OCI-LY7 (cell line): ENCODE data around the gene SLC10A3. TPM values are rescaled to one million over a fixed set of nuclear protein-coding genes. Genes with fewer than 3 reads are reported as not detected.

Experiments
- BruUV-seq: library from RNA; stranded (reverse); fragments of 400-500 nt; replicated peaks from 2 replicates; lab custom pipeline; 2021; lab: Mats Ljungman, UMichigan
- CTCF ChIA-PET: fragments of 300-600 bp; sonication (Branson Sonifier 250); formaldehyde crosslinking; loops from one replicate; lab custom pipeline; 2022; ENCODE audit warnings: antibody characterized with exemption; ENCODE audit not compliant: unreplicated experiment; lab: Charles Lee
- POLR2A ChIA-PET: fragments of 300-600 bp; sonication (Branson Sonifier 250); formaldehyde crosslinking; loops from one replicate; lab custom pipeline; 2022; ENCODE audit warnings: antibody characterized with exemption; lab: Charles Lee
- DNase-seq: peaks from one replicate; pipeline ENCODE4 v3.0.0-alpha.2; 2015; ENCODE audit warnings: low spot score
- H2AFZ ChIP-seq: fragments of 200-600 bp; sonication (generic), shearing (Covaris generic); 2 replicates; pipeline ENCODE4 v1.6.1; 2014; ENCODE audit warnings: mild to moderate bottlenecking, antibody characterized with exemption, low read length, moderate library complexity
- H3K27ac ChIP-seq: fragments of 200-600 bp; sonication (generic); 2 replicates; pipeline ENCODE4 v1.5.1; 2014; ENCODE audit warnings: mixed run types, low read depth, mild to moderate bottlenecking, moderate library complexity, low read length, inconsistent platforms; ENCODE audit not compliant: poor library complexity, severe bottlenecking
- H3K36me3 ChIP-seq: fragments of 200-600 bp; sonication (generic); 2 replicates; pipeline ENCODE4 v1.6.1; 2014; ENCODE audit warnings: mild to moderate bottlenecking, antibody characterized with exemption, low read length, moderate library complexity, mixed read lengths; ENCODE audit not compliant: insufficient read depth
- H3K4me1 ChIP-seq: fragments of 200-600 bp; sonication (generic); 2 replicates; pipeline ENCODE4 v1.5.1; 2014; ENCODE audit warnings: mild to moderate bottlenecking, low read length; ENCODE audit not compliant: insufficient read depth, poor library complexity, severe bottlenecking
- H3K4me2 ChIP-seq: fragments of 200-600 bp; sonication (generic); 2 replicates; pipeline ENCODE4 v1.6.1; 2014; ENCODE audit warnings: mild to moderate bottlenecking, low read length
- H3K4me3 ChIP-seq: fragments of 200-600 bp; sonication (generic); 2 replicates; pipeline ENCODE4 v1.5.1; 2014; ENCODE audit warnings: mild to moderate bottlenecking, low read depth, low read length; ENCODE audit not compliant: poor library complexity, severe bottlenecking
- H3K79me2 ChIP-seq: fragments of 200-600 bp; sonication (generic); 2 replicates; pipeline ENCODE4 v1.6.1; 2016; ENCODE audit warnings: low read depth, mild to moderate bottlenecking, low read length, moderate library complexity, mixed read lengths; ENCODE audit not compliant: insufficient read depth
- H3K9me2 ChIP-seq: fragments of 200-600 bp; sonication (generic); 2 replicates; pipeline ENCODE4 v1.6.1; 2016; ENCODE audit warnings: mild to moderate bottlenecking, low read length, mixed read lengths; ENCODE audit not compliant: insufficient read depth
- H3K9me3 ChIP-seq: fragments of 200-600 bp; sonication (generic); 2 replicates; pipeline ENCODE4 v1.6.1; 2014; ENCODE audit warnings: mild to moderate bottlenecking, mixed run types, low read length, mixed read lengths
- H4K20me1 ChIP-seq: fragments of 200-600 bp; sonication (generic); 2 replicates; pipeline ENCODE4 v1.6.1; 2014; ENCODE audit warnings: mild to moderate bottlenecking, antibody characterized with exemption, low read length, moderate library complexity, mixed read lengths; ENCODE audit not compliant: insufficient read depth
- EZH2phosphoT487 ChIP-seq: fragments of 200-600 bp; sonication (generic); IDR thresholded peaks from 2 replicates; pipeline ENCODE4 v1.6.1; 2018; ENCODE audit warnings: low read depth, borderline replicate concordance, mild to moderate bottlenecking, mixed run types, antibody characterized with exemption, low read length, moderate library complexity, mixed read lengths
- intact Hi-C: fragments of 100-400 bp; cut with micrococcal nuclease; formaldehyde crosslinking; loops from one replicate; pipeline ENCODE4 v1.10.0; 2022; ENCODE audit not compliant: unreplicated experiment
- total RNA-seq, 2 experiments: library from RNA; depleted of rRNA in 1 of 2; stranded (reverse); fragments of >200 nt in 1 of 2; shearing (Covaris generic) in 1 of 2; gene quantifications; 2 replicates each; pipeline ENCODE4 v1.2.3, GENCODE V29; 2014 to 2022
- TF ChIP-seq, protein P1 (sequence below): fragments of 200-600 bp; sonication (generic); conservative IDR thresholded peaks from 2 replicates; pipeline ENCODE4 v1.5.1; 2014; ENCODE audit warnings: mild to moderate bottlenecking, antibody characterized with exemption, low read length, moderate library complexity, mixed read lengths

Gene SLC10A3
- total RNA-seq, 2 experiments from 2014 or later, result 14.1 to 15.6 TPM

DNA sequence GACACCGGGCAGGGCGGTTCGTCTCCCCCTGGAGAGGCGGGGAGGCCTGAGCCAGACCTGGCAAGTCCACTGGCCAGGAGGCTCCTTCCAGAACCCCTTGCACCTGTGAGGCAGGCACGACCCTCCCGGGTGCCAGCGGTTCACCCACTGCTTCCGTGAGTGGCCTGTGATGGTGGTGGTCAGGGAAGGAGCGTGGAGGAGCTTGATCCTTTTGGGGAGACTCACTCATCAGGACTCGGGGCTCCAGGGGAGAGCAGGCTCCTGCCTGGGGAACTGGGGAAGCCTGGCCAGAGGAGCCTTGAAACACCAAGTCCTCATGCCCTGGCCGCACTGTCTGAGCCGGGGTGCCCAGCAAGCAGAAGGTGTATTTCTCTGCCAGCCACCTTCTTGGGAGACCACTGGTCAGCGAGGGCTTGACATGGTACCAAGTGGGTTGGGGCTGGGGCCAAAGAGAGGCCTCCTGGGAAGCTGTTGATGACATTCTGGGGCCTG, 45.6 kb downstream of the SLC10A3 start:
- no TSS peak for BruUV-seq
- ChIA-PET POLR2A (interaction anchor here (0.6 kb wide), 1 partner anchor 37 kb away, joined by 5 read pairs; no protein-coding TSS in a partner anchor), CTCF (no interaction called here)
- H3K4me2 ChIP-seq, result peak overlapping the region; percentile 77
- H2AFZ ChIP-seq, result no peak overlapping the region
- peaks cover 13% of the 10 kb centered on the region for H3K4me1 ChIP-seq
- no peaks in the 10 kb centered on the region for H3K79me2 ChIP-seq
- no peaks in the 10 kb centered on the region for H4K20me1 ChIP-seq
- no peak for DNase-seq
- no peaks in the 10 kb centered on the region for H3K9me3 ChIP-seq
- H3K4me3 ChIP-seq, result peak overlapping the region; percentile 69
- H3K36me3 ChIP-seq, result peaks cover 15% of the 10 kb centered on the region; the same call in 1 of the 2 replicates
- H3K9me2 ChIP-seq, result no peaks in the 10 kb centered on the region
- intact Hi-C loops, result no loop called here
- no peak overlapping the region for H3K27ac ChIP-seq
- TF ChIP-seq EZH2phosphoT487, result no peak
- TF ChIP-seq, protein P1, sequence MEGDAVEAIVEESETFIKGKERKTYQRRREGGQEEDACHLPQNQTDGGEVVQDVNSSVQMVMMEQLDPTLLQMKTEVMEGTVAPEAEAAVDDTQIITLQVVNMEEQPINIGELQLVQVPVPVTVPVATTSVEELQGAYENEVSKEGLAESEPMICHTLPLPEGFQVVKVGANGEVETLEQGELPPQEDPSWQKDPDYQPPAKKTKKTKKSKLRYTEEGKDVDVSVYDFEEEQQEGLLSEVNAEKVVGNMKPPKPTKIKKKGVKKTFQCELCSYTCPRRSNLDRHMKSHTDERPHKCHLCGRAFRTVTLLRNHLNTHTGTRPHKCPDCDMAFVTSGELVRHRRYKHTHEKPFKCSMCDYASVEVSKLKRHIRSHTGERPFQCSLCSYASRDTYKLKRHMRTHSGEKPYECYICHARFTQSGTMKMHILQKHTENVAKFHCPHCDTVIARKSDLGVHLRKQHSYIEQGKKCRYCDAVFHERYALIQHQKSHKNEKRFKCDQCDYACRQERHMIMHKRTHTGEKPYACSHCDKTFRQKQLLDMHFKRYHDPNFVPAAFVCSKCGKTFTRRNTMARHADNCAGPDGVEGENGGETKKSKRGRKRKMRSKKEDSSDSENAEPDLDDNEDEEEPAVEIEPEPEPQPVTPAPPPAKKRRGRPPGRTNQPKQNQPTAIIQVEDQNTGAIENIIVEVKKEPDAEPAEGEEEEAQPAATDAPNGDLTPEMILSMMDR, result no peak

DNA sequence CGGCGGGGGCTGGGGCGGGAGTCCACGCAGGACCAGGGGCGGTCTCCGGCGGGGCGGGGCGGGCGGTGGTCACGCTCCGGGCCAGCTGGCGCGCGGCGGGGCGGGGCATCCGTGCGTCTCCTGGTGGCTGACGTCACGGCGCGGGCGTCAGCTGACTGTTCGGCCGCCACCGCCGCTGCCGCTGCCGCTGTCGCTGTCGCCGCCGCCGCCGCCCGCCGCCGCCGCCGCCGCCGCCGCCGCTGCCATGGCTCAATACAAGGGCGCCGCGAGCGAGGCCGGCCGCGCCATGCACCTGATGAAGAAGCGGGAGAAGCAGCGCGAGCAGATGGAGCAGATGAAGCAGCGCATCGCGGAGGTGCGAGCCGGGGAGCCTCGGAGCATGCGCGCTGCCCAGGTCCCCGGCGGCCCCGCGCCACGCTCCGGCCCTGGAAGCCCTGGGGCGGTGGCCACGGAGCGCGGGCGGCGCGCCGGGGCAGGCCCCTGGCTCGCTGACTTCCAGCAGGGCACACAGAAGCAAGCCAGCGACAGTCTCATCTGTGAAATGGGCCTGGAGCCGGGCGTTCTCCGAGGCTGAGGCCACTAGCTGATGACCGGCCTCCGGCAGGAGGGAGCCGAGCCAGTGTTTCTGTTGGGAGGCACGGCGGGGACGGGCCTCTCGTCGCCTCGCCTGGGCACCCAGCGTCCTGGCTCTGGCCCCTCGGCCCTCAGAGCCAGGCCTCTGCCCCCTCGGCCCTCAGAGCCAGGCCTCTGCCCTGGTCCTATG, 46.3 kb downstream of the SLC10A3 start, which contains the start of gene FAM50A:
Gene FAM50A, plus strand, starts transcription at position 150 of the 763 bp plus-strand sequence. Its CDS starts 95 bp downstream, at position 245.
- Histone ChIP-seq H3K79me2 (no peaks in the 10 kb centered on the region), H3K9me3 (no peaks in the 10 kb centered on the region), H3K9me2 (no peaks in the 10 kb centered on the region), H4K20me1 (no peaks in the 10 kb centered on the region), H2AFZ (no peak within 1 kb of the TSS), H3K4me2 (peak within 1 kb of the TSS; percentile 84), H3K36me3 (peaks cover 19% of the 10 kb centered on the region; the same call in 1 of the 2 replicates), H3K4me1 (peaks cover 13% of the 10 kb centered on the region), H3K4me3 (peak within 1 kb of the TSS; percentile 69), H3K27ac (no peak within 1 kb of the TSS)
- no TSS peak for BruUV-seq
- intact Hi-C loops, result no loop called here
- TF ChIP-seq, protein P1, result no peak
- peak; percentile 62 for DNase-seq
- CTCF ChIA-PET, result no interaction called here
- POLR2A ChIA-PET, result interaction anchor here (0.6 kb wide), 1 partner anchor 41 kb away, joined by 3 read pairs; no protein-coding TSS in a partner anchor
